H1 (cell line): ENCODE results near the gene PTRH1. TPM values are rescaled to one million over a fixed set of nuclear protein-coding genes. Genes with fewer than 3 reads are reported as not detected.

ENCODE experiments used
- CTCF ChIA-PET: fragments of 300-600 bp; sonication (Branson Sonifier 250); formaldehyde crosslinking; loops from one replicate; lab custom pipeline; 2021; ENCODE audit not compliant: partially characterized antibody; lab: Charles Lee
- POLR2A ChIA-PET: fragments of 300-600 bp; sonication (Branson Sonifier 250); formaldehyde crosslinking; loops from one replicate; lab custom pipeline; 2021; ENCODE audit warnings: inconsistent platforms; ENCODE audit not compliant: partially characterized antibody; lab: Charles Lee
- DNase-seq, 2 experiments: peaks; one replicate each; pipeline versions ENCODE4 v3.0.0 to v3.0.0-alpha.2; 2010 to 2022; ENCODE audit warnings: low spot score in 2 of 2, low read depth in 1 of 2, mixed read lengths in 1 of 2
- FAIRE-seq: peaks from 2 replicates; lab custom pipeline; 2011; peaks lifted over from hg19 to GRCh38; lab: Jason Lieb, UNC
- H2AFZ ChIP-seq: 2 replicates; pipeline ENCODE4 v1.8.1; 2012; ENCODE audit warnings: low read length, inconsistent platforms
- H2AK5ac ChIP-seq: 2 replicates; pipeline ENCODE4 v1.6.1; 2013; ENCODE audit warnings: low read depth, low read length
- H2BK120ac ChIP-seq: replicated peaks from 2 replicates; pipeline ENCODE3; 2013; ENCODE audit warnings: low read depth, low read length, inconsistent platforms
- H2BK12ac ChIP-seq: 2 replicates; pipeline ENCODE4 v1.6.1; 2013; ENCODE audit warnings: low read depth, low read length
- H2BK15ac ChIP-seq: 2 replicates; pipeline ENCODE4 v1.6.1; 2013; ENCODE audit warnings: low read length
- H2BK20ac ChIP-seq: 2 replicates; pipeline ENCODE4 v1.6.1; 2013; ENCODE audit warnings: low read length
- H2BK5ac ChIP-seq: 2 replicates; pipeline ENCODE4 v1.6.1; 2013; ENCODE audit warnings: low read depth, low read length
- H3K14ac ChIP-seq: 2 replicates; pipeline ENCODE4 v1.6.1; 2013; ENCODE audit warnings: inconsistent platforms; ENCODE audit not compliant: insufficient read length
- H3K18ac ChIP-seq: 2 replicates; pipeline ENCODE4 v1.6.1; 2013; ENCODE audit warnings: low read length; ENCODE audit errors: extremely low read depth
- H3K23ac ChIP-seq: 2 replicates; pipeline ENCODE4 v1.6.1; 2013; ENCODE audit warnings: inconsistent platforms; ENCODE audit not compliant: insufficient read length
- H3K23me2 ChIP-seq: 2 replicates; pipeline ENCODE4 v1.6.1; 2013; ENCODE audit warnings: low read depth, low read length
- H3K27ac ChIP-seq: 2 replicates; pipeline ENCODE4 v1.6.1; 2011; ENCODE audit warnings: low read depth, low read length, inconsistent platforms
- H3K27me3 ChIP-seq, 4 experiments: replicated peaks in 1 of 4; 1 replicate in 1 of 4; 2 replicates in 3 of 4; pipeline versions ENCODE4 v1.6.1 to v1.8.1; 2011 to 2013; ENCODE audit warnings: low read length in 3 of 4, mild to moderate bottlenecking in 3 of 4, inconsistent platforms in 2 of 4, mixed read lengths in 2 of 4, moderate library complexity in 1 of 4; ENCODE audit not compliant: control insufficient read depth in 3 of 4, insufficient read depth in 3 of 4; ENCODE audit errors: extremely low read depth in 1 of 4
- H3K36me3 ChIP-seq, 4 experiments: 2 replicates each; pipeline versions ENCODE4 v1.6.1 to v1.8.1; 2011 to 2013; ENCODE audit warnings: mild to moderate bottlenecking in 4 of 4, low read length in 3 of 4, moderate library complexity in 2 of 4, control low read depth in 1 of 4, inconsistent platforms in 1 of 4; ENCODE audit not compliant: insufficient read depth in 4 of 4, control insufficient read depth in 2 of 4
- H3K4ac ChIP-seq: replicated peaks from 2 replicates; pipeline ENCODE3; 2013; ENCODE audit warnings: low read length, low read depth, mixed read lengths, inconsistent platforms; ENCODE audit not compliant: insufficient read length
- H3K4me1 ChIP-seq, 4 experiments: replicated peaks in 1 of 4; 1 replicate in 1 of 4; 2 replicates in 3 of 4; pipeline versions ENCODE4 v1.6.1 to v1.8.1; 2011 to 2013; ENCODE audit warnings: low read length in 3 of 4, inconsistent platforms in 2 of 4, mixed read lengths in 1 of 4; ENCODE audit not compliant: insufficient read depth in 4 of 4, control insufficient read depth in 3 of 4
- H3K4me2 ChIP-seq, 2 experiments: 2 replicates each; pipeline versions ENCODE4 v1.6.1 to v1.8.1; 2011 to 2013; ENCODE audit warnings: low read depth in 2 of 2, low read length in 2 of 2, control low read depth in 1 of 2, inconsistent platforms in 1 of 2, mild to moderate bottlenecking in 1 of 2; ENCODE audit not compliant: insufficient read depth in 1 of 2
- H3K4me3 ChIP-seq, 4 experiments: fragments of 200-600, 300-600 bp in 1 of 4; sonication (generic), shearing (Covaris generic), sonication (Bioruptor Twin) in 1 of 4; 2 replicates each; pipeline versions ENCODE4 v1.5.1 to v1.8.1; 2011 to 2016; ENCODE audit warnings: low read length in 4 of 4, low read depth in 3 of 4, control low read depth in 2 of 4, inconsistent platforms in 2 of 4, mild to moderate bottlenecking in 2 of 4, mixed read lengths in 1 of 4, moderate library complexity in 1 of 4; ENCODE audit not compliant: insufficient read depth in 2 of 4; ENCODE audit errors: extremely low read depth in 1 of 4
- H3K56ac ChIP-seq: replicated peaks from 2 replicates; pipeline ENCODE3; 2013; ENCODE audit warnings: low read depth, mild to moderate bottlenecking, mixed read lengths, low read length, inconsistent platforms; ENCODE audit not compliant: insufficient read length
- H3K79me1 ChIP-seq: 2 replicates; pipeline ENCODE4 v1.6.1; 2013; ENCODE audit warnings: low read depth, low read length, control low read depth
- H3K79me2 ChIP-seq, 2 experiments: 2 replicates each; pipeline versions ENCODE4 v1.6.1 to v1.8.1; 2012 to 2013; ENCODE audit warnings: low read length in 2 of 2, mild to moderate bottlenecking in 2 of 2, inconsistent platforms in 1 of 2; ENCODE audit not compliant: insufficient read depth in 2 of 2, control insufficient read depth in 1 of 2
- H3K9ac ChIP-seq, 4 experiments: replicated peaks in 1 of 4; 1 replicate in 1 of 4; 2 replicates in 3 of 4; pipeline versions ENCODE4 v1.6.1 to v1.8.1; 2011 to 2013; ENCODE audit warnings: low read depth in 3 of 4, low read length in 3 of 4, control low read depth in 2 of 4, mild to moderate bottlenecking in 2 of 4, moderate library complexity in 2 of 4, inconsistent platforms in 1 of 4; ENCODE audit errors: extremely low read depth in 1 of 4
- H3K9me3 ChIP-seq, 2 experiments: 2 replicates each; pipeline versions ENCODE4 v1.6.1 to v1.8.1; 2012 to 2013; ENCODE audit warnings: mild to moderate bottlenecking in 2 of 2, moderate library complexity in 2 of 2, control low read depth in 1 of 2, inconsistent platforms in 1 of 2, low read depth in 1 of 2, low read length in 1 of 2, mixed read lengths in 1 of 2; ENCODE audit not compliant: insufficient read depth in 2 of 2
- H4K20me1 ChIP-seq, 2 experiments: replicated peaks in 1 of 2; 2 replicates each; pipeline versions ENCODE3 to v1.8.1; 2011 to 2013; ENCODE audit warnings: inconsistent platforms in 2 of 2, low read length in 2 of 2, mild to moderate bottlenecking in 1 of 2; ENCODE audit not compliant: insufficient read depth in 2 of 2, control insufficient read depth in 1 of 2
- H4K5ac ChIP-seq: 2 replicates; pipeline ENCODE4 v1.6.1; 2013; ENCODE audit warnings: low read length, low read depth, mixed read lengths, inconsistent platforms; ENCODE audit not compliant: insufficient read length
- H4K8ac ChIP-seq: 2 replicates; pipeline ENCODE4 v1.8.0; 2013; ENCODE audit warnings: mild to moderate bottlenecking, moderate library complexity, low read length, inconsistent platforms; ENCODE audit not compliant: insufficient read depth; ENCODE audit errors: extremely low read depth
- H4K91ac ChIP-seq: replicated peaks from 2 replicates; pipeline ENCODE3; 2013; ENCODE audit warnings: low read length, mixed read lengths, inconsistent platforms; ENCODE audit not compliant: insufficient read length
- EP300 ChIP-seq, 2 experiments: IDR thresholded peaks; 1 replicate in 1 of 2; 2 replicates in 1 of 2; pipeline ENCODE4 v1.6.1; 2011 to 2012; ENCODE audit warnings: low read depth in 2 of 2, low read length in 2 of 2, mild to moderate bottlenecking in 2 of 2, borderline replicate concordance in 1 of 2, inconsistent platforms in 1 of 2, moderate library complexity in 1 of 2
- HDAC2 ChIP-seq, 2 experiments: fragments of 300-600 bp in 1 of 2; sonication (generic) in 1 of 2; IDR thresholded peaks; 2 replicates each; pipeline ENCODE4 v1.6.1; 2011 to 2012; ENCODE audit warnings: low read depth in 2 of 2, low read length in 2 of 2, mild to moderate bottlenecking in 2 of 2, moderate library complexity in 2 of 2, borderline replicate concordance in 1 of 2, inconsistent platforms in 1 of 2
- NRF1 ChIP-seq: IDR thresholded peaks from 2 replicates; pipeline ENCODE4 v1.6.1; 2011; ENCODE audit warnings: mild to moderate bottlenecking, low read depth, low read length, improper control_type of control experiment
- RBBP5 ChIP-seq: IDR thresholded peaks from 2 replicates; pipeline ENCODE4 v1.7.1; 2012; ENCODE audit warnings: low read depth, mild to moderate bottlenecking, inconsistent platforms, low read length, moderate library complexity, borderline replicate concordance
- WGBS, 2 experiments: shearing (Covaris generic) in 1 of 2; methylation state at CpG; one replicate each; pipeline versions ENCODE4 v1.1.6 to v1.1.7; 2013 to 2015; ENCODE audit warnings: low lambda C conversion rate in 2 of 2, mixed read lengths in 2 of 2, inconsistent platforms in 1 of 2, low coverage in 1 of 2, missing lambda C conversion rate in 1 of 2; ENCODE audit not compliant: insufficient replicate concordance in 2 of 2, insufficient coverage in 1 of 2, insufficient read length in 1 of 2; ENCODE audit errors: extremely low coverage in 1 of 2, missing lambda C conversion rate in 1 of 2; 5-methylcytosine and 5-hydroxymethylcytosine counted together
- polyA plus RNA-seq, 7 experiments: library from polyadenylated mRNA; depleted of rRNA in 3 of 7; stranded (reverse) in 5 of 7; unstranded in 2 of 7; fragments of >200 nt in 5 of 7; fragments of 200-250 nt in 2 of 7; gene quantifications; 1 replicate in 5 of 7; 2 replicates in 1 of 7; 4 replicates in 1 of 7; pipeline versions ENCODE4 v1.2.1 to v1.2.3, GENCODE V29; 2011 to 2013; ENCODE audit warnings: missing spikeins in 2 of 7, mixed read lengths in 2 of 7
- total RNA-seq: library from RNA; stranded (reverse); fragmentation: NEBNext Ultra II Directional; extraction: Animal tissue kit (Norgen Biotek cat#: 25700); gene quantifications from 2 replicates; pipeline ENCODE4 v1.2.1, GENCODE V29; 2021

PTRH1 gene
- total and polyA plus RNA-seq, 2 of the 8 experiments (the other 6 are each of a cell fraction or from before 2014, with no cell fraction given), result 11.1 to 19.8 TPM

GRCh38 chr9:127693143-127693542 lies 22.3 kb downstream of the PTRH1 start:
- FAIRE-seq (no peak), DNase-seq (no peak)
- H3K4me2 ChIP-seq, result no peak overlapping the region
- H4K91ac ChIP-seq, result no peak overlapping the region
- H3K9me3 ChIP-seq, result no peaks in the 10 kb centered on the region
- H3K23me2 ChIP-seq, result no peaks in the 10 kb centered on the region
- WGBS, 2 experiments, result 91% methylated on average over 10 of the region's 10 CpGs; no CpG with 5 or more reads in 1 of the 2 experiments
- H2BK20ac ChIP-seq, result no peak overlapping the region
- no peaks in the 10 kb centered on the region for H3K79me1 ChIP-seq
- H3K14ac ChIP-seq, result no peak overlapping the region
- H3K9ac ChIP-seq, result no peak overlapping the region; a peak in 1 of 7 replicates
- no peak overlapping the region for H3K56ac ChIP-seq
- H3K27me3 ChIP-seq, result no peaks in the 10 kb centered on the region
- H3K4me1 ChIP-seq, result no peaks in the 10 kb centered on the region
- no peak overlapping the region for H2BK12ac ChIP-seq
- no peak overlapping the region for H2AFZ ChIP-seq
- no peak overlapping the region for H2BK120ac ChIP-seq
- H3K36me3 ChIP-seq, result peaks cover 0 to 3% (median 2%) of the 10 kb centered on the region in 4 experiments; a peak in 2 of 8 replicates
- no peak overlapping the region for H3K4ac ChIP-seq
- H2BK15ac ChIP-seq, result no peak overlapping the region
- no peak overlapping the region for H2BK5ac ChIP-seq
- no peak overlapping the region for H3K4me3 ChIP-seq
- no peaks in the 10 kb centered on the region for H3K79me2 ChIP-seq
- no peak overlapping the region for H2AK5ac ChIP-seq
- no peaks in the 10 kb centered on the region for H4K20me1 ChIP-seq
- no peak overlapping the region for H3K23ac ChIP-seq
- no peak overlapping the region for H3K18ac ChIP-seq
- ChIA-PET POLR2A (no interaction called here), CTCF (interaction anchor here (0.9 to 1.7 kb wide), 4 partner anchors 10 to 108 kb away, joined by 3 read pairs; no protein-coding TSS in a partner anchor)
- no peak overlapping the region for H4K8ac ChIP-seq
- TF ChIP-seq HDAC2 (IDR thresholded peaks at IDR 0.05; ENCODE audit: borderline replicate concordance in 1 of 2, low read depth in 2 of 2, low read length in 2 of 2), result no peak
- TF ChIP-seq RBBP5, result no peak
- no peak for TF ChIP-seq EP300 (IDR thresholded peaks at IDR 0.05; ENCODE audit: borderline replicate concordance in 1 of 2, low read depth in 2 of 2, low read length in 2 of 2)
- no peak for TF ChIP-seq NRF1
- TF ChIP-seq, all 59 proteins: peak for 0
- Histone ChIP-seq H3K27ac (no peak overlapping the region; the same call in 1 of the 2 replicates), H4K5ac (no peak overlapping the region)
